HepG2 (cell line): ENCODE measurements around the gene SLC13A1. TPM values are rescaled to one million over a fixed set of nuclear protein-coding genes. Genes with fewer than 3 reads are reported as not detected.

Experiments used
- ATAC-seq: fragments of 200-7000 bp; cut with Tn5 transposase; 3 replicates; pipeline ENCODE4 v1.9.1; 2020; ENCODE audit warnings: mild to moderate bottlenecking, moderate library complexity
- BruUV-seq: library from RNA; stranded (reverse); fragments of 400-500 nt; replicated peaks from 2 replicates; lab custom pipeline; 2021; lab: Mats Ljungman, UMichigan
- CTCF ChIA-PET: fragments of 300-600 bp; formaldehyde crosslinking; extraction: SDS; loops from one replicate; lab custom pipeline; 2021; ENCODE audit warnings: low total read pairs, inconsistent platforms, low intra/inter-chr PET ratio; lab: Yijun Ruan, JAX
- POLR2A ChIA-PET: fragments of 350-600 bp; sonication (Branson Sonifier 250); formaldehyde crosslinking; loops from one replicate; lab custom pipeline; 2020; ENCODE audit warnings: antibody characterized with exemption, inconsistent platforms; lab: Yijun Ruan, JAX
- DNase-seq: peaks from one replicate; pipeline ENCODE4 v3.0.0-alpha.2; 2015; ENCODE audit warnings: low spot score
- FAIRE-seq: peaks from 3 replicates; lab custom pipeline; 2011; peaks lifted over from hg19 to GRCh38; lab: Jason Lieb, UNC
- H2AFZ ChIP-seq: one replicate; pipeline ENCODE4 v1.6.1; 2011; ENCODE audit warnings: low read length, inconsistent platforms
- H3K27ac ChIP-seq: fragments of 300-600 bp; 3 replicates; pipeline ENCODE4 v1.8.0; 2011; ENCODE audit warnings: mixed run types, mild to moderate bottlenecking, mixed read lengths, low read length, inconsistent platforms; ENCODE audit not compliant: insufficient read depth; ENCODE audit errors: extremely low read length
- H3K27me3 ChIP-seq, 2 experiments: fragments of 200-600 bp in 1 of 2; 2 replicates in 1 of 2; 3 replicates in 1 of 2; pipeline versions ENCODE4 v1.6.0 to v1.8.0; 2011; ENCODE audit warnings: low read length in 2 of 2, mild to moderate bottlenecking in 2 of 2, moderate library complexity in 2 of 2, inconsistent platforms in 1 of 2; ENCODE audit not compliant: insufficient read depth in 2 of 2, control insufficient read depth in 1 of 2
- H3K36me3 ChIP-seq, 2 experiments: fragments of 200-600 bp in 1 of 2; replicated peaks in 1 of 2; 2 replicates in 1 of 2; 3 replicates in 1 of 2; pipeline versions ENCODE4 v1.5.1 to v1.8.0; 2011; ENCODE audit warnings: low read length in 2 of 2, inconsistent platforms in 1 of 2; ENCODE audit not compliant: insufficient read depth in 2 of 2, control insufficient read depth in 1 of 2
- H3K4me1 ChIP-seq: 2 replicates; pipeline ENCODE4 v1.5.1; 2012; ENCODE audit warnings: low read length, inconsistent platforms; ENCODE audit not compliant: insufficient read depth
- H3K4me2 ChIP-seq: 2 replicates; pipeline ENCODE4 v1.6.0; 2011; ENCODE audit warnings: low read depth, low read length, inconsistent platforms
- H3K4me3 ChIP-seq, 3 experiments: fragments of 200-600 bp in 1 of 3; sonication (generic), shearing (Covaris generic) in 1 of 3; replicated peaks in 1 of 3; 2 replicates each; pipeline ENCODE4 v1.5.1; 2011 to 2016; ENCODE audit warnings: low read length in 3 of 3, inconsistent platforms in 2 of 3, low read depth in 2 of 3, mild to moderate bottlenecking in 2 of 3, control low read depth in 1 of 3, mixed read lengths in 1 of 3; ENCODE audit not compliant: insufficient read depth in 1 of 3
- H3K79me2 ChIP-seq: one replicate; pipeline ENCODE4 v1.6.1; 2011; ENCODE audit warnings: low read length, inconsistent platforms; ENCODE audit not compliant: insufficient read depth
- H3K9ac ChIP-seq: 2 replicates; pipeline ENCODE4 v1.6.0; 2011; ENCODE audit warnings: mild to moderate bottlenecking, low read depth, low read length, inconsistent platforms; ENCODE audit not compliant: insufficient read depth
- H3K9me3 ChIP-seq: 2 replicates; pipeline ENCODE4 v1.5.1; 2012; ENCODE audit warnings: mild to moderate bottlenecking, low read length
- H4K20me1 ChIP-seq: 2 replicates; pipeline ENCODE4 v1.6.0; 2011; ENCODE audit warnings: inconsistent platforms, mild to moderate bottlenecking, low read length, moderate library complexity; ENCODE audit not compliant: insufficient read depth
- AKAP8 ChIP-seq: sonication (generic); formaldehyde crosslinking; IDR thresholded peaks from 2 replicates; pipeline ENCODE4 v1.5.1; 2020; ENCODE audit warnings: mild to moderate bottlenecking, missing genetic modification reagents
- BORCS8-MEF2B ChIP-seq: sonication (generic); formaldehyde crosslinking; IDR thresholded peaks from 2 replicates; pipeline ENCODE4 v1.8.0; 2022; ENCODE audit warnings: mild to moderate bottlenecking, missing genetic modification reagents
- IRF2 ChIP-seq: IDR thresholded peaks from 2 replicates; pipeline ENCODE4 v1.6.1; 2018; ENCODE audit warnings: missing genetic modification reagents, missing compliant biosample characterization
- JUN ChIP-seq: sonication (generic); formaldehyde crosslinking; IDR thresholded peaks from 2 replicates; pipeline ENCODE4 v1.4.0; 2020; ENCODE audit warnings: mild to moderate bottlenecking, missing genetic modification reagents
- MYNN ChIP-seq: sonication (generic); formaldehyde crosslinking; IDR thresholded peaks from 2 replicates; pipeline ENCODE4 v1.4.0; 2020; ENCODE audit warnings: mild to moderate bottlenecking, low read depth, missing genetic modification reagents
- PAXIP1 ChIP-seq: sonication (generic); formaldehyde crosslinking; conservative IDR thresholded peaks from 2 replicates; pipeline ENCODE4 v1.4.0; 2020; ENCODE audit warnings: mild to moderate bottlenecking, missing genetic modification reagents, moderate library complexity
- RAD51 ChIP-seq: fragments of 450-650 bp; IDR thresholded peaks from 2 replicates; pipeline ENCODE4 v1.6.1; 2016; ENCODE audit warnings: borderline replicate concordance
- ZBTB1 ChIP-seq: sonication (generic); formaldehyde crosslinking; IDR thresholded peaks from 2 replicates; pipeline ENCODE4 v1.4.0; 2020; ENCODE audit warnings: missing genetic modification reagents, borderline replicate concordance
- ZNF143 ChIP-seq: sonication (generic); formaldehyde crosslinking; IDR thresholded peaks from 2 replicates; pipeline ENCODE4 v1.4.0; 2020; ENCODE audit warnings: missing genetic modification reagents
- ZNF720 ChIP-seq: sonication (generic); formaldehyde crosslinking; IDR thresholded peaks from 2 replicates; pipeline ENCODE4 v1.4.0; 2020; ENCODE audit warnings: missing genetic modification reagents
- WGBS: methylation state at CpG from one replicate; pipeline ENCODE4 v1.1.6; 2017; ENCODE audit warnings: low lambda C conversion rate; 5-methylcytosine and 5-hydroxymethylcytosine counted together
- in situ Hi-C: cut with HindIII; loops from 2 replicates; pipeline ENCODE4 v1.10.0; 2017; ENCODE audit warnings: low pct_unique_long_range_greater_than_20kb; ENCODE audit not compliant: extremely low pct_ligation_motif_present
- intact Hi-C: fragments of 100-400 bp; cut with micrococcal nuclease; formaldehyde crosslinking; loops from one replicate; pipeline ENCODE4 v1.10.0; 2022; ENCODE audit not compliant: unreplicated experiment
- polyA plus RNA-seq, 8 experiments: library from polyadenylated mRNA; depleted of rRNA in 3 of 8; stranded (reverse) in 7 of 8; unstranded in 1 of 8; fragments of >200 nt; fragmentation: Illumina TruSeq in 4 of 8; extraction: Trizol in 4 of 8; gene quantifications; 2 replicates each; pipeline versions ENCODE4 v1.2.1 to v1.2.3, GENCODE V29; 2011 to 2016; ENCODE audit warnings: low read depth in 4 of 8, missing spikeins in 1 of 8, mixed read lengths in 1 of 8; ENCODE audit not compliant: insufficient read depth in 1 of 8
- total RNA-seq, 5 experiments: library from RNA; depleted of rRNA; stranded (reverse); fragments of >200 nt; fragmentation: Illumina TruSeq; extraction: Trizol; gene quantifications; 2 replicates each; pipeline ENCODE4 v1.2.3, GENCODE V29; 2016; ENCODE audit warnings: low read depth in 1 of 5

The SLC13A1 gene
- total and polyA plus RNA-seq, 2 of the 13 experiments (the other 11 are each of a cell fraction or from before 2014, with no cell fraction given): not detected

- no peak overlapping the region for H3K4me3 ChIP-seq
- H4K20me1 ChIP-seq: no peaks in the 10 kb centered on the region
- intact Hi-C loops: no loop called here
- no peak overlapping the region for H2AFZ ChIP-seq
- no TSS peak for BruUV-seq
- TF ChIP-seq ZNF720 (CRISPR knock-in tag): no peak
- TF ChIP-seq JUN (CRISPR knock-in tag): no peak
- TF ChIP-seq BORCS8-MEF2B: no peak
- no peak for TF ChIP-seq ZNF143
- TF ChIP-seq IRF2 (CRISPR knock-in tag): no peak
- no peak for TF ChIP-seq PAXIP1 (CRISPR knock-in tag)
- no peak for TF ChIP-seq AKAP8 (CRISPR knock-in tag)
- no peak for TF ChIP-seq MYNN (CRISPR knock-in tag)
- no peak for TF ChIP-seq RAD51
- TF ChIP-seq ZBTB1 (CRISPR knock-in tag): no peak
- H3K27ac ChIP-seq: no peak overlapping the region
- H3K36me3 ChIP-seq: no peaks in the 10 kb centered on the region
- FAIRE-seq (no peak), ATAC-seq (no peak), DNase-seq (no peak)
- in situ Hi-C loops: no loop called here
- H3K9me3 ChIP-seq: no peaks in the 10 kb centered on the region
- no peaks in the 10 kb centered on the region for H3K4me1 ChIP-seq
- H3K27me3 ChIP-seq: no peaks in the 10 kb centered on the region
- H3K4me2 ChIP-seq: no peak overlapping the region
- H3K9ac ChIP-seq: no peak overlapping the region
- no peaks in the 10 kb centered on the region for H3K79me2 ChIP-seq
- WGBS: 37% methylated on average over 2 of the region's 2 CpGs
- ChIA-PET CTCF (no interaction called here), POLR2A (no interaction called here)
Observed at GRCh38 chr7:123131556-123131955, 68.2 kb downstream of the SLC13A1 start.
